HepG2 (cell line): ENCODE data around the gene PRCD. TPM values are rescaled to one million over a fixed set of nuclear protein-coding genes. Genes with fewer than 3 reads are reported as not detected.

Source experiments
- HIC2 ChIP-seq: sonication (generic); formaldehyde crosslinking; IDR thresholded peaks from 2 replicates; pipeline ENCODE4 v1.9.0; 2022; ENCODE audit warnings: low read depth, missing genetic modification reagents
- KAT2B ChIP-seq: fragments of 150-350 bp; IDR thresholded peaks from 2 replicates; pipeline ENCODE4 v1.6.1; 2014; ENCODE audit warnings: low read depth, low read length, borderline replicate concordance
- NFE2L2 ChIP-seq: fragments of 150-350 bp; IDR thresholded peaks from 2 replicates; pipeline ENCODE4 v1.6.1; 2014; ENCODE audit warnings: low read length
- NKX3-1 ChIP-seq: sonication (generic); formaldehyde crosslinking; IDR thresholded peaks from 2 replicates; pipeline ENCODE4 v1.5.0; 2020; ENCODE audit warnings: missing genetic modification reagents
- SMAD9 ChIP-seq: sonication (generic); formaldehyde crosslinking; IDR thresholded peaks from 2 replicates; pipeline ENCODE4 v1.5.1; 2020; ENCODE audit warnings: mild to moderate bottlenecking, missing genetic modification reagents
- TP53 ChIP-seq: sonication (generic); formaldehyde crosslinking; conservative IDR thresholded peaks from 2 replicates; pipeline ENCODE4 v1.4.0; 2020; ENCODE audit warnings: missing genetic modification reagents
- ZFP82 ChIP-seq: sonication (generic); formaldehyde crosslinking; IDR thresholded peaks from 2 replicates; pipeline ENCODE4 v1.5.1; 2020; ENCODE audit warnings: mild to moderate bottlenecking, missing genetic modification reagents, borderline replicate concordance
- ZNF10 ChIP-seq: sonication (generic); formaldehyde crosslinking; IDR thresholded peaks from 2 replicates; pipeline ENCODE4 v1.4.0; 2020; ENCODE audit warnings: mild to moderate bottlenecking, low read depth, missing genetic modification reagents, borderline replicate concordance
- ZNF234 ChIP-seq: sonication (generic); formaldehyde crosslinking; conservative IDR thresholded peaks from 2 replicates; pipeline ENCODE4 v1.5.1; 2020; ENCODE audit warnings: mild to moderate bottlenecking, missing genetic modification reagents
- ZNF543 ChIP-seq: sonication (generic); formaldehyde crosslinking; IDR thresholded peaks from 2 replicates; pipeline ENCODE4 v1.4.0; 2020; ENCODE audit warnings: mild to moderate bottlenecking, missing genetic modification reagents
- ZNF605 ChIP-seq: sonication (generic); formaldehyde crosslinking; IDR thresholded peaks from 2 replicates; pipeline ENCODE4 v1.8.0; 2022; ENCODE audit warnings: mild to moderate bottlenecking, missing genetic modification reagents
- ZNF614 ChIP-seq: IDR thresholded peaks from 2 replicates; pipeline ENCODE4 v1.6.1; 2018; ENCODE audit warnings: missing biosample characterization, missing genetic modification reagents, inconsistent platforms, borderline replicate concordance
- ZSCAN20 ChIP-seq: sonication (generic); formaldehyde crosslinking; IDR thresholded peaks from 2 replicates; pipeline ENCODE4 v1.4.0; 2020; ENCODE audit warnings: missing genetic modification reagents, mild to moderate bottlenecking, borderline replicate concordance
- polyA plus RNA-seq, 8 experiments: library from polyadenylated mRNA; depleted of rRNA in 3 of 8; stranded (reverse) in 7 of 8; unstranded in 1 of 8; fragments of >200 nt; fragmentation: Illumina TruSeq in 4 of 8; extraction: Trizol in 4 of 8; gene quantifications; 2 replicates each; pipeline versions ENCODE4 v1.2.1 to v1.2.3, GENCODE V29; 2011 to 2016; ENCODE audit warnings: low read depth in 4 of 8, missing spikeins in 1 of 8, mixed read lengths in 1 of 8; ENCODE audit not compliant: insufficient read depth in 1 of 8
- total RNA-seq, 5 experiments: library from RNA; depleted of rRNA; stranded (reverse); fragments of >200 nt; fragmentation: Illumina TruSeq; extraction: Trizol; gene quantifications; 2 replicates each; pipeline ENCODE4 v1.2.3, GENCODE V29; 2016; ENCODE audit warnings: low read depth in 1 of 5
- TF ChIP-seq, protein P1 (sequence below): sonication (generic); formaldehyde crosslinking; IDR thresholded peaks from 2 replicates; pipeline ENCODE4 v1.4.0; 2020; ENCODE audit warnings: missing genetic modification reagents, borderline replicate concordance
- TF ChIP-seq, protein P2 (sequence below): sonication (generic); formaldehyde crosslinking; IDR thresholded peaks from 2 replicates; pipeline ENCODE4 v1.8.0; 2022; ENCODE audit warnings: mild to moderate bottlenecking, missing genetic modification reagents, borderline replicate concordance
- TF ChIP-seq, protein P3 (sequence below): sonication (generic); formaldehyde crosslinking; IDR thresholded peaks from 2 replicates; pipeline ENCODE4; 2020; ENCODE audit warnings: missing genetic modification reagents, mild to moderate bottlenecking, borderline replicate concordance
- TF ChIP-seq, protein P4 (sequence below): sonication (generic); formaldehyde crosslinking; IDR thresholded peaks from 2 replicates; pipeline ENCODE4 v1.4.0; 2020; ENCODE audit warnings: missing genetic modification reagents

The PRCD gene
- total and polyA plus RNA-seq, 2 of the 13 experiments (the other 11 are each of a cell fraction or from before 2014, with no cell fraction given), result 0.51 TPM; not detected in 1

DNA sequence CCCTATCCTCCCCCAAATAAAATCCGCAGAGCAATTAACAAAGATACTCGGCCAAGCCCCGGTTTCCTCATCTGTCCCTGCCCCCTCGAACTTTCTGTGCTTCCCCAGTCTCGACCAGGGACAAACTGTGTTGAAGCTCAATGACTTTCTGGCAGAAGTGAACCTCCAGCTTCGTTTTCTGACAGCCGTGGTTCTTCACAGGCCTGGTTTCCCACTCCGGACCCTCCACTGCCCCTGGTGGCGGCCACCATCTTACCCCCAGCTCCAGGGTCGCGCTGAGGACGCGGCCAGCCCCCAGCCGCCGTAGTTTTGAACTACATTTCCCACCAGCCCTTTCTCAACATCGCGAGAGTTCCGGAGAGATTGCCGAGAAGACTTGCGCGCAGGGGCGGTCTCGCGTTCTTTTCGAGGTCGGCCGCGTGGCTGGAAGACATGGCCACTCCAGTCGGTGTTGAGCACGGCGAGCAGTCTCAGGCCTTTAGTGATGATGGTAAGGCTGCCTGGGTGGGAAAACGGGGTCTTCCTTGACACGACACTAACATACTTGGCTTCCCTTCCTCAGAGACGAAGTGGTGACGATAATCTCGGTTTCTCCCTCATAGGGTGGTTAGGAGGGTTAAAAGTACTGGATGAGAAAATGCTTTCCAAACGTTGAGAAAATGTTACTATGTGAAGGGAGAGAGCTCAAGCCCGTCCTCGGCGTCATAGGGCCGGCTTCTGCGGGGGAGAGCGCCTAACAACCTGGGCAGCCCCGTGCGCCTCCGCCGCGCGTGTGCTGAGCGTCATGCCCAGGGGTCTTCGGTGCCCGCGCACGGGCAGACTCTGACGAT, 17.7 kb downstream of the PRCD start (continued):
- TF ChIP-seq, protein P1, sequence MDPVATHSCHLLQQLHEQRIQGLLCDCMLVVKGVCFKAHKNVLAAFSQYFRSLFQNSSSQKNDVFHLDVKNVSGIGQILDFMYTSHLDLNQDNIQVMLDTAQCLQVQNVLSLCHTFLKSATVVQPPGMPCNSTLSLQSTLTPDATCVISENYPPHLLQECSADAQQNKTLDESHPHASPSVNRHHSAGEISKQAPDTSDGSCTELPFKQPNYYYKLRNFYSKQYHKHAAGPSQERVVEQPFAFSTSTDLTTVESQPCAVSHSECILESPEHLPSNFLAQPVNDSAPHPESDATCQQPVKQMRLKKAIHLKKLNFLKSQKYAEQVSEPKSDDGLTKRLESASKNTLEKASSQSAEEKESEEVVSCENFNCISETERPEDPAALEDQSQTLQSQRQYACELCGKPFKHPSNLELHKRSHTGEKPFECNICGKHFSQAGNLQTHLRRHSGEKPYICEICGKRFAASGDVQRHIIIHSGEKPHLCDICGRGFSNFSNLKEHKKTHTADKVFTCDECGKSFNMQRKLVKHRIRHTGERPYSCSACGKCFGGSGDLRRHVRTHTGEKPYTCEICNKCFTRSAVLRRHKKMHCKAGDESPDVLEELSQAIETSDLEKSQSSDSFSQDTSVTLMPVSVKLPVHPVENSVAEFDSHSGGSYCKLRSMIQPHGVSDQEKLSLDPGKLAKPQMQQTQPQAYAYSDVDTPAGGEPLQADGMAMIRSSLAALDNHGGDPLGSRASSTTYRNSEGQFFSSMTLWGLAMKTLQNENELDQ, result no peak
- TF ChIP-seq SMAD9 (CRISPR knock-in tag) (no peak), ZNF614 (CRISPR knock-in tag) (peak; percentile 90), ZFP82 (CRISPR knock-in tag) (no peak), ZSCAN20 (CRISPR knock-in tag) (no peak), ZNF543 (CRISPR knock-in tag) (peak; percentile 87), KAT2B (no peak), ZNF605 (CRISPR knock-in tag) (peak; percentile 86), ZNF234 (CRISPR knock-in tag) (no peak), ZNF10 (CRISPR knock-in tag) (no peak), NFE2L2 (no peak), NKX3-1 (no peak; the same call in 1 of the 2 replicates), TP53 (CRISPR knock-in tag) (no peak; the same call in 1 of the 2 replicates), HIC2 (CRISPR knock-in tag) (peak; percentile 33; the same call in 1 of the 2 replicates)
- TF ChIP-seq, protein P2, sequence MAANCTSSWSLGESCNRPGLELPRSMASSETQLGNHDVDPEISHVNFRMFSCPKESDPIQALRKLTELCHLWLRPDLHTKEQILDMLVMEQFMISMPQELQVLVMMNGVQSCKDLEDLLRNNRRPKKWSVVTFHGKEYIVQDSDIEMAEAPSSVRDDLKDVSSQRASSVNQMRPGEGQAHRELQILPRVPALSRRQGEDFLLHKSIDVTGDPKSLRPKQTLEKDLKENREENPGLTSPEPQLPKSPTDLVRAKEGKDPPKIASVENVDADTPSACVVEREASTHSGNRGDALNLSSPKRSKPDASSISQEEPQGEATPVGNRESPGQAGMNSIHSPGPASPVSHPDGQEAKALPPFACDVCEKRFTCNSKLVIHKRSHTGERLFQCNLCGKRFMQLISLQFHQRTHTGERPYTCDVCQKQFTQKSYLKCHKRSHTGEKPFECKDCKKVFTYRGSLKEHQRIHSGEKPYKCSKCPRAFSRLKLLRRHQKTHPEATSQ (CRISPR knock-in tag), result peak; percentile 32; the same call in 1 of the 2 replicates
- TF ChIP-seq, protein P3, sequence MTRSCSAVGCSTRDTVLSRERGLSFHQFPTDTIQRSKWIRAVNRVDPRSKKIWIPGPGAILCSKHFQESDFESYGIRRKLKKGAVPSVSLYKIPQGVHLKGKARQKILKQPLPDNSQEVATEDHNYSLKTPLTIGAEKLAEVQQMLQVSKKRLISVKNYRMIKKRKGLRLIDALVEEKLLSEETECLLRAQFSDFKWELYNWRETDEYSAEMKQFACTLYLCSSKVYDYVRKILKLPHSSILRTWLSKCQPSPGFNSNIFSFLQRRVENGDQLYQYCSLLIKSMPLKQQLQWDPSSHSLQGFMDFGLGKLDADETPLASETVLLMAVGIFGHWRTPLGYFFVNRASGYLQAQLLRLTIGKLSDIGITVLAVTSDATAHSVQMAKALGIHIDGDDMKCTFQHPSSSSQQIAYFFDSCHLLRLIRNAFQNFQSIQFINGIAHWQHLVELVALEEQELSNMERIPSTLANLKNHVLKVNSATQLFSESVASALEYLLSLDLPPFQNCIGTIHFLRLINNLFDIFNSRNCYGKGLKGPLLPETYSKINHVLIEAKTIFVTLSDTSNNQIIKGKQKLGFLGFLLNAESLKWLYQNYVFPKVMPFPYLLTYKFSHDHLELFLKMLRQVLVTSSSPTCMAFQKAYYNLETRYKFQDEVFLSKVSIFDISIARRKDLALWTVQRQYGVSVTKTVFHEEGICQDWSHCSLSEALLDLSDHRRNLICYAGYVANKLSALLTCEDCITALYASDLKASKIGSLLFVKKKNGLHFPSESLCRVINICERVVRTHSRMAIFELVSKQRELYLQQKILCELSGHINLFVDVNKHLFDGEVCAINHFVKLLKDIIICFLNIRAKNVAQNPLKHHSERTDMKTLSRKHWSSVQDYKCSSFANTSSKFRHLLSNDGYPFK, result peak; percentile 92; the same call in 1 of the 2 replicates
- TF ChIP-seq, protein P4, sequence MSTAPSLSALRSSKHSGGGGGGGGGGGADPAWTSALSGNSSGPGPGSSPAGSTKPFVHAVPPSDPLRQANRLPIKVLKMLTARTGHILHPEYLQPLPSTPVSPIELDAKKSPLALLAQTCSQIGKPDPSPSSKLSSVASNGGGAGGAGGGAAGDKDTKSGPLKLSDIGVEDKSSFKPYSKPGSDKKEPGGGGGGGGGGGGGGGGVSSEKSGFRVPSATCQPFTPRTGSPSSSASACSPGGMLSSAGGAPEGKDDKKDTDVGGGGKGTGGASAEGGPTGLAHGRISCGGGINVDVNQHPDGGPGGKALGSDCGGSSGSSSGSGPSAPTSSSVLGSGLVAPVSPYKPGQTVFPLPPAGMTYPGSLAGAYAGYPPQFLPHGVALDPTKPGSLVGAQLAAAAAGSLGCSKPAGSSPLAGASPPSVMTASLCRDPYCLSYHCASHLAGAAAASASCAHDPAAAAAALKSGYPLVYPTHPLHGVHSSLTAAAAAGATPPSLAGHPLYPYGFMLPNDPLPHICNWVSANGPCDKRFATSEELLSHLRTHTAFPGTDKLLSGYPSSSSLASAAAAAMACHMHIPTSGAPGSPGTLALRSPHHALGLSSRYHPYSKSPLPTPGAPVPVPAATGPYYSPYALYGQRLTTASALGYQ (CRISPR knock-in tag), result 0 out of 2 replicates have a peak, but pooled peaks have one; percentile 9
